Uterus (tissue), 4 donors: Measurements from ENCODE around the gene TNFRSF25. TPM values are rescaled to one million over a fixed set of nuclear protein-coding genes. Genes with fewer than 3 reads are reported as not detected.

Experiments used
- DNase-seq, 2 donors: peaks; one replicate each; pipeline ENCODE4 v3.0.0-alpha.2; 2019 to 2020
- H3K27ac ChIP-seq, 2 donors: fragments of 200-600 bp; sonication (generic); 1 replicate in 1 of 2; 2 replicates in 1 of 2; pipeline ENCODE4 v1.5.1; 2016 to 2018
- H3K27me3 ChIP-seq, 2 donors: fragments of 200-600 bp; sonication (generic); one replicate each; pipeline ENCODE4 v1.5.1; 2018 to 2019; ENCODE audit warnings: control low read depth in 1 of 2
- H3K36me3 ChIP-seq, 2 donors: fragments of 200-600 bp; sonication (generic); one replicate each; pipeline ENCODE4 v1.5.1; 2019; ENCODE audit warnings: control low read depth in 1 of 2
- H3K4me1 ChIP-seq, 2 donors: fragments of 200-600 bp; sonication (generic); one replicate each; pipeline ENCODE4 v1.5.1; 2018 to 2019; ENCODE audit warnings: control low read depth in 1 of 2
- H3K4me3 ChIP-seq, 2 donors: fragments of 200-600 bp; sonication (generic); 1 replicate in 1 of 2; 2 replicates in 1 of 2; pipeline ENCODE4 v1.5.1; 2018 to 2019; ENCODE audit warnings: mild to moderate bottlenecking in 1 of 2
- H3K9me3 ChIP-seq, 2 donors: fragments of 200-600 bp; sonication (generic); one replicate each; pipeline ENCODE4 v1.5.1; 2019; ENCODE audit warnings: control low read depth in 1 of 2
- POLR2A ChIP-seq, 2 donors: fragments of 450-650 bp; IDR thresholded peaks; one replicate each; pipeline ENCODE4 v1.6.1; 2016; ENCODE audit warnings: antibody characterized with exemption in 2 of 2, mild to moderate bottlenecking in 1 of 2, moderate library complexity in 1 of 2
- intact Hi-C: fragments of 100-400 bp; cut with DNase I; formaldehyde crosslinking; loops from one replicate; pipeline ENCODE4 v1.15.1; 2023; ENCODE audit warnings: low total_unique reads
- total RNA-seq, 4 donors: library from RNA; depleted of rRNA in 3 of 4; stranded (reverse); fragments of >200 nt in 3 of 4; gene quantifications; one replicate each; pipeline versions ENCODE4 v1.1.0 to v1.2.4, GENCODE V29; 2014 to 2023
- TF ChIP-seq, protein P1 (sequence below), 4 experiments: fragments of 200-600 bp in 2 of 4; fragments of 450-650 bp in 2 of 4; sonication (generic) in 2 of 4; IDR thresholded peaks; one replicate each; pipeline ENCODE4 v1.5.1; 2016 to 2019; ENCODE audit warnings: antibody characterized with exemption in 4 of 4, mild to moderate bottlenecking in 2 of 4, moderate library complexity in 1 of 4
- donor health status: DM: yes; HTN: yes; CAD: no.

Gene TNFRSF25
- total RNA-seq, 4 donors from 2014 or later, result 1.0 to 11.1 (median 4.8) TPM

- Histone ChIP-seq H3K27me3 (no peaks in the 10 kb centered on the region), H3K4me1 (no peaks in the 10 kb centered on the region), H3K27ac (no peak overlapping the region), H3K9me3 (no peaks in the 10 kb centered on the region), H3K36me3 (no peaks in the 10 kb centered on the region), H3K4me3 (no peak overlapping the region)
- no peak for TF ChIP-seq POLR2A (IDR thresholded peaks at IDR 0.05)
- TF ChIP-seq, protein P1, sequence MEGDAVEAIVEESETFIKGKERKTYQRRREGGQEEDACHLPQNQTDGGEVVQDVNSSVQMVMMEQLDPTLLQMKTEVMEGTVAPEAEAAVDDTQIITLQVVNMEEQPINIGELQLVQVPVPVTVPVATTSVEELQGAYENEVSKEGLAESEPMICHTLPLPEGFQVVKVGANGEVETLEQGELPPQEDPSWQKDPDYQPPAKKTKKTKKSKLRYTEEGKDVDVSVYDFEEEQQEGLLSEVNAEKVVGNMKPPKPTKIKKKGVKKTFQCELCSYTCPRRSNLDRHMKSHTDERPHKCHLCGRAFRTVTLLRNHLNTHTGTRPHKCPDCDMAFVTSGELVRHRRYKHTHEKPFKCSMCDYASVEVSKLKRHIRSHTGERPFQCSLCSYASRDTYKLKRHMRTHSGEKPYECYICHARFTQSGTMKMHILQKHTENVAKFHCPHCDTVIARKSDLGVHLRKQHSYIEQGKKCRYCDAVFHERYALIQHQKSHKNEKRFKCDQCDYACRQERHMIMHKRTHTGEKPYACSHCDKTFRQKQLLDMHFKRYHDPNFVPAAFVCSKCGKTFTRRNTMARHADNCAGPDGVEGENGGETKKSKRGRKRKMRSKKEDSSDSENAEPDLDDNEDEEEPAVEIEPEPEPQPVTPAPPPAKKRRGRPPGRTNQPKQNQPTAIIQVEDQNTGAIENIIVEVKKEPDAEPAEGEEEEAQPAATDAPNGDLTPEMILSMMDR (IDR thresholded peaks at IDR 0.05), result no peak
- DNase-seq, result no peak
- intact Hi-C loops, result no loop called here
Observed at GRCh38 chr1:6508816-6509189, 42.8 kb upstream of the TNFRSF25 start.

DNA sequence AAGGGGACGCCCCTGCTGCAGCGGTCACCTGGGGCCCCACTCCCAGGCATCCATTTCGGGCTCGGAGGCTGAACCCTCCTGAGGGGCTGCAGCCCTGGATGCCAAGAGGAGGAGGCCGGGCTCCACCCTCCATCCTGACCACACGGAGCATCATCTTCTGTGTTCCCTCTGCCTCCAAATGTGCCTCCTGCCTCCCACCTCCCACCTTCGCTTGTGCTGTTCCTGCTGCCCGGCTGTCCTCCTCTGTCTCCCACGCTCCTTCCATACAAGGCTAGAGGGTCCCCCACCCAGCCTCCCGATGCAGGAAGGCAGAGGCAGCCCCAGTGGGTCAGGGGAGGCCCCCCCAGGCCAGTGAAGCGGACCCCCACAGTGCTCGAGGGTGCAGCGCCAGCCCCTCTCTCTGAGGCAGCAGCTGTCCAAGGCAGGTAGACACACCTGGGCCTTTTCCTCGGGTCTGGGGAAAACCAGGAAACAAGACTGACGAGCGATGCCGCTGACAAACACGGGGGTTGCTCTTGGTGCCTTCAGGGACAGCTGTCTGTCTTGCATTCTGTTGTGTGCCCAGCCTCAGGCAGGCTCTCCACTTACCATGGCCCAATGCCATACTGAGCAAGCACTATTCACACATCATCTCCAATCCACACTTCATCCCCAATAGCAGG is 42.3 kb upstream of the TNFRSF25 start:
- no peak overlapping the region for H3K4me3 ChIP-seq
- no peaks in the 10 kb centered on the region for H3K4me1 ChIP-seq

GRCh38 chr1:6507461-6507911 is 41.5 kb upstream of the TNFRSF25 start:
- H3K9me3 ChIP-seq, result no peaks in the 10 kb centered on the region
- no peak overlapping the region for H3K27ac ChIP-seq
- intact Hi-C loops, result no loop called here

More for the DNA sequence above, 42.3 kb upstream of the TNFRSF25 start:
- TF ChIP-seq, protein P1 (IDR thresholded peaks at IDR 0.05), result no peak
- TF ChIP-seq POLR2A (IDR thresholded peaks at IDR 0.05), result no peak
- H3K9me3 ChIP-seq, result no peaks in the 10 kb centered on the region
- intact Hi-C loops, result no loop called here
- H3K36me3 ChIP-seq, result no peaks in the 10 kb centered on the region
- no peaks in the 10 kb centered on the region for H3K27me3 ChIP-seq
- no peak overlapping the region for H3K27ac ChIP-seq
- no peak for DNase-seq

GRCh38 chr1:6507037-6507428 is 41.1 kb upstream of the TNFRSF25 start:
- Histone ChIP-seq H3K4me1 (peaks cover 0 to 8% of the 10 kb centered on the region in 2 donors), H3K4me3 (no peak overlapping the region), H3K9me3 (no peaks in the 10 kb centered on the region), H3K27ac (no peak overlapping the region), H3K27me3 (no peaks in the 10 kb centered on the region), H3K36me3 (no peaks in the 10 kb centered on the region)
- DNase-seq, result no peak
- no peak for TF ChIP-seq POLR2A (IDR thresholded peaks at IDR 0.05)
- TF ChIP-seq, protein P1 (IDR thresholded peaks at IDR 0.05), result no peak
- intact Hi-C loops, result no loop called here

More at GRCh38 chr1:6507461-6507911, 41.5 kb upstream of the TNFRSF25 start:
- Histone ChIP-seq H3K4me3 (no peak overlapping the region), H3K36me3 (no peaks in the 10 kb centered on the region), H3K27me3 (no peaks in the 10 kb centered on the region), H3K4me1 (peaks cover 0 to 4% of the 10 kb centered on the region in 2 donors)
- no peak for DNase-seq
- TF ChIP-seq, protein P1 (IDR thresholded peaks at IDR 0.05), result no peak
- TF ChIP-seq POLR2A (IDR thresholded peaks at IDR 0.05), result no peak

DNA sequence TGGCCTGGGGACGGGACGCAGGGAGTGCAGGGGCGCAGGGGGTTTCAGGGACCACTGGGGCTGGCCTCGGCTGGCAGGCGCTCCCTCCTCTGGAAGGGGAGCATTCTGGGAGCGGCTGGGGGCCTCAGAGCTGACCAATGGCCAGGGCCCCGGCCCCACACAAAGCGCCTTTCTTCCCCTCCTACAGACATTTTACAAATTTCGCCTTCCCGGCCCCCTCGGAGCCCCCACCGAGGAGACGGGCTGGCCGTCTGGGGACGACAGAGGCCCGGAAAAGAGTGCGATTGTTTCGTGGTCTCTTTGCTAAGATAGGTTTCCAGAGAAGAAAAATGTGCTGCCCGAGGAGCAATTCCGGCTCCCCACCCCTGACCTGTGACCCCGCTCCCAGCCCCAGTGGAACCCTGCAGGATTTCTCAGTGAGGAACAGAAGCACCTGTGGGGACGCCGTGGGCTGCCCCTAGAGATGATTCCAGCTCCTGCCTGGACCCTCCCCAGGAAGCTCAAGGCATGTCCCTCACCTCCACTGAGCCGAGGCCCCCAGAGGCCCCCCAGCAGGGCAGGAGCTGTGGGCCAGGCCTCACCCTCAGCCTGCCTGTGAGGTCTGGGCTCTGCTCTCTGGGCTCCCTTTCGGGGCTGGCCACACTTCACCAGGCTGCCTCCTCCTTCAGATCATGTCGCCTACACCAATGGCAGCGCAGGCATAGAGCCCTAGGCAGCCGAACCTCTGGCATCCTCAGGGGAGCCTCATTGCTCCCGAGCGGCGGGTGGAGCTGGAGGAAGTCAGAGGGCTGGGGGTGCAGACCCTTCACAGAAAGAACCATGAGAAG is 40.5 kb upstream of the TNFRSF25 start:
- Histone ChIP-seq H3K36me3 (no peaks in the 10 kb centered on the region), H3K27ac (no peak overlapping the region), H3K27me3 (no peaks in the 10 kb centered on the region), H3K4me1 (peaks cover 0 to 8% of the 10 kb centered on the region in 2 donors), H3K9me3 (no peaks in the 10 kb centered on the region), H3K4me3 (no peak overlapping the region)
- intact Hi-C loops, result no loop called here
- DNase-seq, result no peak
- TF ChIP-seq, protein P1 (IDR thresholded peaks at IDR 0.05), result no peak
- TF ChIP-seq POLR2A (IDR thresholded peaks at IDR 0.05), result no peak
